ENCODE data around the gene LRRC3C.
"Not testable (repeated sequence)": the region's sequence is repeated elsewhere in the genome, so short reads cannot be mapped to it uniquely, and the experiment has no call there.

Gene LRRC3C

DNA sequence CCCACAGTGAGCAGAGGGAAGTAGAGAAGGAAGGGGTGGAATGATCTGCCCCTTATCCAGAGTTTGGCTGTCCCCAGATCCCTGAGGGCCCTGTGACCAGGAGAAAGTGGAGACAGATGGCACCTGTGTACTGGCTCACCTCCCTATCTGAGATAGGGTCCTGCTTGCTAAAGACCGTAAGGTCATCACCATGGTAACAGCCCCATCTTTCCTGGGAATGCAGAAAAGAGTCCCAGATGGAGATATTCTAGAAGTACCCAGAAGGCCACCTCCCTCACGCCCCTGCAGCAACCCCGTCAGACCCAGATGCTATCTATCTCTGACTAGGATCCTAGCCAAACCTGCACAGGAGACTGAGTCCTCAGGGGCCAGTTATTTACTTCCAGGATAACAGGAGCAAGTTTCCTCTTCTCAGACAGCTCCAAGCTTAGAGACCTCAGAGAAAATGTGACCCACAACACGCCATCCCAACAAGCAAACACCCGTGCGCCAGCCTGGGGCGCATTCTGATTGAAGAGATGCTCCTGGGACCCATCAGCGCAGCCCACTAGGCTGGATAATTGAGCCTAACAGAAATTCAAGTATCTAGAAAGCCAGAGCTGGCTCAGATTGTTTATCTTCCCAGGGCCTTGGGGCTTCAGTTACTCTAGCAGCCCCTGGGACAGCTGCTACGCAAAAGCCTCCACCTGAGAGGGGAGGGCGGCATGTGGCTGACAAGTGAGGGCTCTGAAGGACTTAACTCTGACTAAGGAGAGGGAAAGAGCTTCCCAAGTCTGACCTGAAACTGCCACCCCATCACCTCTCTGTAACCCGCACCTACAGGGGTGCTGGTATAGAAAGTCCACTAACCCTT is 2.0 kb upstream of the LRRC3C start:
- peak; percentile 11 for DNase-seq

DNA sequence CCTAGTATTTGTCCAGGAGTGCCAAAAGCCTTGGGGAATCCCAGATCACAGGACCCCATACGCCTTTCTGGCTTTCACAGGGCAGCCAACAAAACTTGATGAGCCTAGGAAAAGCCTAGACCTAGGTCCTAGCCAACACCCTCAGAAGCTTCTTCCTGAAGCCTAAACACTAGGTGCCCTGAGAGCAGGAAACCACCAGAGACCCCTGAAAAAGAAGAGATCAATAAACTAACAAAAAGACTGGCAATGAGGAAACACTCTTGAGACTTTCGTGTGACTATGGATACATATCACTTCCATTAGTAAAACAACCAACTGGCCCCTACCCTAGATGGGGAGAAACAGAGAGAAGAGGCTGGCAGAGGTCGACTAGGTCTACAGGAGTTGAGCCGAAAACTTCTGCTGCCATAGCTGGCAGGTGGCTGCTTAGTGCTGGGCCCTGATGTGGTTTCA is 1.4 kb upstream of the LRRC3C start:
- no peak for DNase-seq

- DNase-seq, result peak; percentile 54
Observed at GRCh38 chr17:39926588-39927100, 888 bp upstream of the LRRC3C start.

DNA sequence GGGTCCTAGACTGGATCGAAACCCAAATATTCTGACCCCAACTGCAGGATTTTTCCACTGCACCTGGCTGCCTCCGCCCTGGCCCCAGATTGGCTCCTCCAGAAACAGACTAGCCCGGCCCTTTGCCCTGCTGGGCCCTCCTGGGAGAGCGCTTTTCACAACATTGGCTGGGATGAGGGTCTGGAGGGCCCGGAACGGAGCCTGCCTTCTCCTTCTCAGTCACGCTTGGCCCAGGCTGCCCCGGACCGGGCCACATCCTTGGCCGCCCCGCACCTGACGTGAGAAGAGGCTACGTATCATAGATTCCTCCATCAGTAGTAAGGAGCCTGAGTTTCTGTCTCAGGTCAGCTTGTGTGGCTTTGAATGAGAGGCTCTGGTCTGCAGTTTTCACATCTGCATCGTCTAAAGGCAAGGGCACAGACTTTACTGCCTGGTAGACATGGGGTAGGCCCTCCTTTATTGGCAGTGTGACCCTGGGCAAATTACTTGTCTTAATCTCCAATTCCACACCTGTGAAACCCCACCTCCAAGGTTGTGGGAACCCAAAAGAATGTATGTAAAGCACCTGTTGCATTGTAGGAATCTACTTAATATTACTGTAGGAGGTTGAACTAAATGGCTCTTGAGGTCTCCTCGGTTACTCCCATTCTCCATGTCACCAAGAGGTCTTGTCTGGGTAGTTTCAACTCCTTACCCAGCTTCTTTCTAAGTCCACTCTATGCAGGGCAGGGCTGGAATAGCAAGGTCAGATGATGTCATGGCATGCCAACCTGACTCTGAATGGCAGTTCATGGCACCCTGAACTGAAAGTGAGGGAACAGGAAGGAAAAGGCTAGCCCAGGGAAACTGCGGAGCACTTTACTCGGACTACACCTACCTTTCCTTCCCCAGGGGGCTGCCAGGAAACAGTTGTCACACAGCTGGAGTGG is 661 bp downstream of the LRRC3C start:
- DNase-seq, result no peak

GRCh38 chr17:39928858-39929645 is 1.5 kb downstream of the LRRC3C start:
- no peak for DNase-seq

DNA sequence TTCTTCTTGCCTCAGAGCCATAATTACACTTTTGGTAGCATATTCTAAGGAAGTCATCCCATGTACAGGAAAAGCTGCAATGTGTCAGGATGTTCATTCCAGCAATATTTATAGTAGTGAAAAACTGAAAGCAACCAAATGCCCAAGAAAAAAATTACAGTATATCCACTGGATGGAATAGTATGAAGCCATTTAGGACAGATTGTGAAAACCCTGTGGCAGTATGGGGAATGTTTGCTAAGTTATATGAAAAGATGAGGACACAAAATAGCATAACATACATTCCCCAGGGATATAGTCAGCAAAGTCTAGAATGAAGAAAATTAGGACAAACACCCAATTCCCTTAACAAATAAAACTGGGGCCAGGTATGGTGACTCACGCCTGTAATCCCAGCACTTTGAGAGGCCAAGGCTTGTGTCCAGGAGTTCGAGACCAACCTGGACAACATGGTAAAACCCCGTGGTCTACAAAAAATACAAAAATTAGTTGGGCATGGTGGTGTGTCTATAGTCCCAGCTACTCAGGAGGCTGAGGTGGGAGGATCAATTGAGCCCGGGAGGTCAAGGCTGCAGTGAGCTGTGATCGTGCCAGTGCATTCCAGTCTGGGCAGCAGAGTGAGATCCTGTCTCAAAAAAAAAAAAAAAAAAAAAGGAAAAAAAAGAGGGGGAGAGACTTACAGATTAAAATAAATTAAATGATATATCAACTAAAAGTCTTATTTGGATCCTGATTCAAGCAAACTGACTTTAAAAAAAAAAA is 2.3 kb downstream of the LRRC3C start:
- DNase-seq, result no peak

GRCh38 chr17:39933912-39934311 is 6.4 kb downstream of the LRRC3C start:
- no peak for DNase-seq

- DNase-seq, result no peak
Observed at GRCh38 chr17:39934324-39934723, 6.8 kb downstream of the LRRC3C start.

GRCh38 chr17:39935909-39936308 is 8.4 kb downstream of the LRRC3C start:
- DNase-seq, result no peak

GRCh38 chr17:39937447-39937846 is 9.9 kb downstream of the LRRC3C start:
- no peak for DNase-seq

GRCh38 chr17:39938140-39938869 is 10.8 kb downstream of the LRRC3C start:
- no peak for DNase-seq

DNA sequence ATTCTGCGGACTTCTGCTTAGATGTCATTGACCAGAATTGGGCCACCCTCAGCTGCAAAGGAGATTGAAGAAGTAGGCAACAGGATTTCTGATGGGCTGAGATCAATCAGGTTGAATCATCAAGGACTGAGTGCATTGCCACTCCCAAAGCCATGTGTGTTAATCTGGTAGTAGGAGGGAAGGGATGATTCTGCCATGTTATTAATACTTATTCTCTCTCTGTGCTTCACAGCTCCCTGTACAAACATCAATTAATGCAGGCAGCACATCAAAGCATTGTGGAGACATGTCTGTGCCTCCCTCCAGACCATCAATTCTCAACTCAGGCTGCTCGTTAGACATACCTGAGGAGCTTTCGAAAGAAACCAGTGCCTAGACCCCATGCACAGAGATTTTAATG is 11.6 kb downstream of the LRRC3C start:
- no peak for DNase-seq

GRCh38 chr17:39939588-39940419 is 12.3 kb downstream of the LRRC3C start:
- DNase-seq, result no peak

GRCh38 chr17:39943702-39944392 is 16.3 kb downstream of the LRRC3C start:
- DNase-seq, result no peak

DNA sequence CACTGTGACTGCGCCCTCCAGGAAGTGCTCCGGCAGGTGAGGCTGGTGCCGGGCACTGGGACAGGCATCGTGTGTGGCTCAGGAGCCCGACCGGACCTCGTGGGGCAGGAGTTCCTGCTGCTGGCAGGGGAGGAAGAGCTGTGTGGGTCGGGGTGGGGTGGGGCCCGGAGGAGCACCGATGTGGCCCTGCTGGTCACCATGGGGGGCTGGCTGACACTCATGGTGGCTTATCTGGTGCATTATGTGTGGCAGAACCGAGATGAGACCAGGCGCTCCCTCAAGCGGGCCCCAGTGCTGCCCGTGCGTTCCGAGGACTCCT is 16.8 kb downstream of the LRRC3C start:
- DNase-seq, result no peak

DNA sequence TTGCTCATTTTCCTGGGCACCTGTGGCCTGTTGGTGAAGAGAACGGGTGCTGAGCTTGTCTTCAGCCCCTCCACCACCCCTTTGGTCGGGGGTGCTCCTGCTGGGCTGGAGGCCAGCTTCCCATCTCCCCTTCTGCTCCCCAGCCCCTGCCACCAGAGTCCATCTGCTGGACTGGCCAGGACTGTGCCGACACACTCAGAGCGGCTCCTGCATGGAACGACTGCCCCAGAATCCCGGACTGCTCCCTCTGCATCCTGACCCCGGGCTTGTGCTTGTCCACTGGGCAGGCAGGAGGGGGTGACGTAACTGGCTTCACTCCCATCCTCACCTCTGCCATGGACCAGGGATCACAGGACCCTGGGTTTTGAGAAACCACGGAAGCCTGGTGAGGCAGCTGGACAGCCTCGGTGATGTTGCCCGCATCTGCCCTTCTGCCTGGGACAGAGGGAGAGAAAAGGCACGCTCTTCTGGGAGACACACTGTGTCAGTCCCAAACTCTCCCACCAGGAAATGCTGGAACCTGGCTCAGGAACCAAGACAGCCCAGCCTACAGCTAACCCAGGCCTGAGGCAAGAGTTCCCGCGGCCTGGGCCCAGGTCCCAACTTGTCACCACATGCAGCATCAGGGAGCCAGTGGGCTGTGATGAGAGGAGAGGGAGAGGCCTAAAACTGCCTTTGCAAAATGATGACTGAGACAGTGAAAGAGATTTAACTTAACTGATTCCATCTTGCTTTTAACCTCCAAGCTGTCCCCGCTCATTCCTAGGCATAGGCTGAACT is 19.2 kb downstream of the LRRC3C start:
- no peak for DNase-seq

GRCh38 chr17:39948489-39948828 is 20.9 kb downstream of the LRRC3C start:
- not testable (repeated sequence) for DNase-seq

GRCh38 chr17:39949028-39949427 is 21.5 kb downstream of the LRRC3C start:
- no peak for DNase-seq

GRCh38 chr17:39950871-39951348 is 23.4 kb downstream of the LRRC3C start:
- DNase-seq, result no peak
